Measurements from ENCODE around the gene MEIS3. TPM values are rescaled to one million over a fixed set of nuclear protein-coding genes. Genes with fewer than 3 reads are reported as not detected.
A peak's percentile ranks its signal among the peaks of the same experiment; 100 is the strongest.

MEIS3 gene
- total and polyA plus RNA-seq, 9 of the 15 experiments (the other 6 are each of a cell fraction or from before 2014, with no cell fraction given): 0.06 to 0.80 (median 0.25) TPM; not detected in 1

- no peak for TF ChIP-seq MNT (conservative IDR thresholded peaks at IDR 0.05)
- TF ChIP-seq ZNF518B (CRISPR knock-in tag; IDR thresholded peaks at IDR 0.05): no peak
- TF ChIP-seq ZBTB8A (IDR thresholded peaks at IDR 0.05; ENCODE audit: partially characterized antibody): no peak
- peak; percentile 83 for TF ChIP-seq ZNF436 (CRISPR knock-in tag; IDR thresholded peaks at IDR 0.05)
- no peak for TF ChIP-seq DNMT1 (IDR thresholded peaks at IDR 0.05)
- no peak for TF ChIP-seq KHSRP (IDR thresholded peaks at IDR 0.05)
- TF ChIP-seq PYGO2 (tag; IDR thresholded peaks at IDR 0.05): no peak
- no peak for TF ChIP-seq BCLAF1 (IDR thresholded peaks at IDR 0.05; ENCODE audit: borderline replicate concordance in 1 of 2, control insufficient read depth in 1 of 2, low read depth in 2 of 2, low read length in 1 of 2)
- TF ChIP-seq CREB3L1 (IDR thresholded peaks at IDR 0.05; ENCODE audit: borderline replicate concordance, low read depth): no peak
- TF ChIP-seq LARP7 (IDR thresholded peaks at IDR 0.05): no peak
- TF ChIP-seq CGGBP1 (CRISPR knock-in tag; IDR thresholded peaks at IDR 0.05): no peak
- TF ChIP-seq ZNF277 (CRISPR knock-in tag; IDR thresholded peaks at IDR 0.05; ENCODE audit: borderline replicate concordance): no peak
- no peak for TF ChIP-seq HMGN3 (IDR thresholded peaks at IDR 0.05; ENCODE audit: borderline replicate concordance, extremely low read depth, insufficient read length, low read depth, low read length)
- TF ChIP-seq MAX (CRISPR knock-in tag; IDR thresholded peaks at IDR 0.05): peak; percentile 46; the same call in 1 of the 2 replicates
Observed at GRCh38 chr19:47381653-47382279, 37.6 kb downstream of the MEIS3 start (continued).
